Sigmoid colon (tissue), 4 donors: ENCODE measurements around the gene ENOSF1.

Experiments
- EP300 ChIP-seq, 4 donors: sonication (generic); formaldehyde crosslinking; IDR thresholded peaks; one replicate each; pipeline ENCODE4 v1.6.1; 2017; ENCODE audit warnings: antibody characterized with exemption in 4 of 4
- POLR2A ChIP-seq, 2 donors: fragments of 450-650 bp; IDR thresholded peaks; one replicate each; pipeline ENCODE4 v1.6.1; 2016; ENCODE audit warnings: antibody characterized with exemption in 2 of 2, mild to moderate bottlenecking in 2 of 2, moderate library complexity in 2 of 2
- POLR2AphosphoS5 ChIP-seq, 4 donors: sonication (generic); formaldehyde crosslinking; IDR thresholded peaks; one replicate each; pipeline ENCODE4 v1.6.1; 2017; ENCODE audit warnings: antibody characterized with exemption in 4 of 4
- TF ChIP-seq, protein P1 (sequence below), 4 experiments: fragments of 450-650 bp in 3 of 4; fragments of 200-600 bp in 1 of 4; IDR thresholded peaks; one replicate each; pipeline ENCODE4 v1.5.1; 2016 to 2019; ENCODE audit warnings: antibody characterized with exemption in 4 of 4, mild to moderate bottlenecking in 3 of 4, moderate library complexity in 2 of 4

DNA sequence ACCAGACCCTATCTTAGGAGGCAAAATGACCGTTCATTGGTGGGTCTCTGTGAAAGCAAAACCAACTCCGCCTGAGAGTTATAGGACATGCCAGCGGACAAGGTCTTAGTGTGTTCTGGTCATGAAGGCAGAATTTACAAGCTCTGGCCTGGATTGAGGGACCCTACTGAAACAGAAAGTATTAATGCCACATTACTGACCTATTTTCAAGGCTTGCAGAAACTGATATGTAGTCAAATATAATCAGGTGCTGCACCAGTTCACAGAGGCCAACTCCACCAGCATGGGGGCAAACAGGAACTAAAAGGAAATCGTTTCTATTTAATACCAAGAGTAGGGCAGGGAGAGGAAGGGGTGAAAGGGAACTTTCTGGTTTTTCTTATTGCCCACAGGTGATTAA is 35.3 kb downstream of the ENOSF1 start:
- TF ChIP-seq, protein P1, sequence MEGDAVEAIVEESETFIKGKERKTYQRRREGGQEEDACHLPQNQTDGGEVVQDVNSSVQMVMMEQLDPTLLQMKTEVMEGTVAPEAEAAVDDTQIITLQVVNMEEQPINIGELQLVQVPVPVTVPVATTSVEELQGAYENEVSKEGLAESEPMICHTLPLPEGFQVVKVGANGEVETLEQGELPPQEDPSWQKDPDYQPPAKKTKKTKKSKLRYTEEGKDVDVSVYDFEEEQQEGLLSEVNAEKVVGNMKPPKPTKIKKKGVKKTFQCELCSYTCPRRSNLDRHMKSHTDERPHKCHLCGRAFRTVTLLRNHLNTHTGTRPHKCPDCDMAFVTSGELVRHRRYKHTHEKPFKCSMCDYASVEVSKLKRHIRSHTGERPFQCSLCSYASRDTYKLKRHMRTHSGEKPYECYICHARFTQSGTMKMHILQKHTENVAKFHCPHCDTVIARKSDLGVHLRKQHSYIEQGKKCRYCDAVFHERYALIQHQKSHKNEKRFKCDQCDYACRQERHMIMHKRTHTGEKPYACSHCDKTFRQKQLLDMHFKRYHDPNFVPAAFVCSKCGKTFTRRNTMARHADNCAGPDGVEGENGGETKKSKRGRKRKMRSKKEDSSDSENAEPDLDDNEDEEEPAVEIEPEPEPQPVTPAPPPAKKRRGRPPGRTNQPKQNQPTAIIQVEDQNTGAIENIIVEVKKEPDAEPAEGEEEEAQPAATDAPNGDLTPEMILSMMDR (IDR thresholded peaks at IDR 0.05): no peak
- TF ChIP-seq EP300 (IDR thresholded peaks at IDR 0.05): no peak
- TF ChIP-seq POLR2A (IDR thresholded peaks at IDR 0.05): no peak
- TF ChIP-seq POLR2AphosphoS5 (IDR thresholded peaks at IDR 0.05): no peak
